ENCODE results near the gene RBM33. TPM values are rescaled to one million over a fixed set of nuclear protein-coding genes. Genes with fewer than 3 reads are reported as not detected.

RBM33 gene
- total and polyA plus RNA-seq, 2 of the 13 experiments (the other 11 are each of a cell fraction or from before 2014, with no cell fraction given) = 12.4 to 28.9 TPM

DNA sequence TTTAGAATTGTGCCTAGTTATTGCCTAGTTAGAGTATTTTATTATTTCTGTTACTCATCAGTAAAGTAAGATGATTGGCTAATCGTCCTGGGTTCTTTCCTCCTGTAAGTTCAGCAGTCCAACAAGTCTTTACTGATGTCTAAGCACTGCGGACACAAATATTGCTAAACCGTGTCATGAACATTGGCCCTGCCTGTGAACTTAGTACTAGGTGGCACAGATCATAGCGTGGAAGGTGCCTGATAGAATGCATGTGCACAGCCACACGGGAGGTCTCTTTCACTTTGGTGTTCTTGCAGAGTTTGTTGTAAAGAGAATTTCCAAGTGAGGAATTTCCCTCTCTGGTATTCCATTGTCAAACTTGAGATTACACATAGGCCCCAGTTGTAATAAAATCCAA lies 38.0 kb downstream of the RBM33 start (continued):
- TF ChIP-seq, protein P1, sequence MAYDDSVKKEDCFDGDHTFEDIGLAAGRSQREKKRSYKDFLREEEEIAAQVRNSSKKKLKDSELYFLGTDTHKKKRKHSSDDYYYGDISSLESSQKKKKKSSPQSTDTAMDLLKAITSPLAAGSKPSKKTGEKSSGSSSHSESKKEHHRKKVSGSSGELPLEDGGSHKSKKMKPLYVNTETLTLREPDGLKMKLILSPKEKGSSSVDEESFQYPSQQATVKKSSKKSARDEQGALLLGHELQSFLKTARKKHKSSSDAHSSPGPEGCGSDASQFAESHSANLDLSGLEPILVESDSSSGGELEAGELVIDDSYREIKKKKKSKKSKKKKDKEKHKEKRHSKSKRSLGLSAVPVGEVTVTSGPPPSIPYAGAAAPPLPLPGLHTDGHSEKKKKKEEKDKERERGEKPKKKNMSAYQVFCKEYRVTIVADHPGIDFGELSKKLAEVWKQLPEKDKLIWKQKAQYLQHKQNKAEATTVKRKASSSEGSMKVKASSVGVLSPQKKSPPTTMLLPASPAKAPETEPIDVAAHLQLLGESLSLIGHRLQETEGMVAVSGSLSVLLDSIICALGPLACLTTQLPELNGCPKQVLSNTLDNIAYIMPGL (CRISPR knock-in tag; IDR thresholded peaks at IDR 0.05; ENCODE audit: borderline replicate concordance in 1 of 2, low read depth in 1 of 2) = no peak; a peak in 1 of 4 replicates
- TF ChIP-seq CEBPB (IDR thresholded peaks at IDR 0.05; ENCODE audit: borderline replicate concordance, low read depth, low read length) = peak; percentile 96
- TF ChIP-seq RELA (CRISPR knock-in tag; IDR thresholded peaks at IDR 0.05) = no peak
- TF ChIP-seq ZMYM4 (CRISPR knock-in tag; IDR thresholded peaks at IDR 0.05) = peak; percentile 88; the same call in 1 of the 2 replicates
- TF ChIP-seq, protein P2, sequence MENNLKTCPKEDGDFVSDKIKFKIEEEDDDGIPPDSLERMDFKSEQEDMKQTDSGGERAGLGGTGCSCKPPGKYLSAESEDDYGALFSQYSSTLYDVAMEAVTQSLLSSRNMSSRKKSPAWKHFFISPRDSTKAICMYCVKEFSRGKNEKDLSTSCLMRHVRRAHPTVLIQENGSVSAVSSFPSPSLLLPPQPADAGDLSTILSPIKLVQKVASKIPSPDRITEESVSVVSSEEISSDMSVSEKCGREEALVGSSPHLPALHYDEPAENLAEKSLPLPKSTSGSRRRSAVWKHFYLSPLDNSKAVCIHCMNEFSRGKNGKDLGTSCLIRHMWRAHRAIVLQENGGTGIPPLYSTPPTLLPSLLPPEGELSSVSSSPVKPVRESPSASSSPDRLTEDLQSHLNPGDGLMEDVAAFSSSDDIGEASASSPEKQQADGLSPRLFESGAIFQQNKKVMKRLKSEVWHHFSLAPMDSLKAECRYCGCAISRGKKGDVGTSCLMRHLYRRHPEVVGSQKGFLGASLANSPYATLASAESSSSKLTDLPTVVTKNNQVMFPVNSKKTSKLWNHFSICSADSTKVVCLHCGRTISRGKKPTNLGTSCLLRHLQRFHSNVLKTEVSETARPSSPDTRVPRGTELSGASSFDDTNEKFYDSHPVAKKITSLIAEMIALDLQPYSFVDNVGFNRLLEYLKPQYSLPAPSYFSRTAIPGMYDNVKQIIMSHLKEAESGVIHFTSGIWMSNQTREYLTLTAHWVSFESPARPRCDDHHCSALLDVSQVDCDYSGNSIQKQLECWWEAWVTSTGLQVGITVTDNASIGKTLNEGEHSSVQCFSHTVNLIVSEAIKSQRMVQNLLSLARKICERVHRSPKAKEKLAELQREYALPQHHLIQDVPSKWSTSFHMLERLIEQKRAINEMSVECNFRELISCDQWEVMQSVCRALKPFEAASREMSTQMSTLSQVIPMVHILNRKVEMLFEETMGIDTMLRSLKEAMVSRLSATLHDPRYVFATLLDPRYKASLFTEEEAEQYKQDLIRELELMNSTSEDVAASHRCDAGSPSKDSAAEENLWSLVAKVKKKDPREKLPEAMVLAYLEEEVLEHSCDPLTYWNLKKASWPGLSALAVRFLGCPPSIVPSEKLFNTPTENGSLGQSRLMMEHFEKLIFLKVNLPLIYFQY (CRISPR knock-in tag; IDR thresholded peaks at IDR 0.05; ENCODE audit: borderline replicate concordance) = no peak
- no peak for TF ChIP-seq CCAR2 (optimal IDR thresholded peaks at IDR 0.05; ENCODE audit: low read depth, low read length)
- no peak for TF ChIP-seq ZNF354B (CRISPR knock-in tag; IDR thresholded peaks at IDR 0.05)
- TF ChIP-seq, protein P3, sequence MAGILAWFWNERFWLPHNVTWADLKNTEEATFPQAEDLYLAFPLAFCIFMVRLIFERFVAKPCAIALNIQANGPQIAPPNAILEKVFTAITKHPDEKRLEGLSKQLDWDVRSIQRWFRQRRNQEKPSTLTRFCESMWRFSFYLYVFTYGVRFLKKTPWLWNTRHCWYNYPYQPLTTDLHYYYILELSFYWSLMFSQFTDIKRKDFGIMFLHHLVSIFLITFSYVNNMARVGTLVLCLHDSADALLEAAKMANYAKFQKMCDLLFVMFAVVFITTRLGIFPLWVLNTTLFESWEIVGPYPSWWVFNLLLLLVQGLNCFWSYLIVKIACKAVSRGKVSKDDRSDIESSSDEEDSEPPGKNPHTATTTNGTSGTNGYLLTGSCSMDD (CRISPR knock-in tag; IDR thresholded peaks at IDR 0.05) = no peak
- TF ChIP-seq, protein P4, sequence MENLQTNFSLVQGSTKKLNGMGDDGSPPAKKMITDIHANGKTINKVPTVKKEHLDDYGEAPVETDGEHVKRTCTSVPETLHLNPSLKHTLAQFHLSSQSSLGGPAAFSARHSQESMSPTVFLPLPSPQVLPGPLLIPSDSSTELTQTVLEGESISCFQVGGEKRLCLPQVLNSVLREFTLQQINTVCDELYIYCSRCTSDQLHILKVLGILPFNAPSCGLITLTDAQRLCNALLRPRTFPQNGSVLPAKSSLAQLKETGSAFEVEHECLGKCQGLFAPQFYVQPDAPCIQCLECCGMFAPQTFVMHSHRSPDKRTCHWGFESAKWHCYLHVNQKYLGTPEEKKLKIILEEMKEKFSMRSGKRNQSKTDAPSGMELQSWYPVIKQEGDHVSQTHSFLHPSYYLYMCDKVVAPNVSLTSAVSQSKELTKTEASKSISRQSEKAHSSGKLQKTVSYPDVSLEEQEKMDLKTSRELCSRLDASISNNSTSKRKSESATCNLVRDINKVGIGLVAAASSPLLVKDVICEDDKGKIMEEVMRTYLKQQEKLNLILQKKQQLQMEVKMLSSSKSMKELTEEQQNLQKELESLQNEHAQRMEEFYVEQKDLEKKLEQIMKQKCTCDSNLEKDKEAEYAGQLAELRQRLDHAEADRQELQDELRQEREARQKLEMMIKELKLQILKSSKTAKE (CRISPR knock-in tag; IDR thresholded peaks at IDR 0.05; ENCODE audit: borderline replicate concordance) = peak; percentile 30; the same call in 1 of the 2 replicates
- TF ChIP-seq, protein P5, sequence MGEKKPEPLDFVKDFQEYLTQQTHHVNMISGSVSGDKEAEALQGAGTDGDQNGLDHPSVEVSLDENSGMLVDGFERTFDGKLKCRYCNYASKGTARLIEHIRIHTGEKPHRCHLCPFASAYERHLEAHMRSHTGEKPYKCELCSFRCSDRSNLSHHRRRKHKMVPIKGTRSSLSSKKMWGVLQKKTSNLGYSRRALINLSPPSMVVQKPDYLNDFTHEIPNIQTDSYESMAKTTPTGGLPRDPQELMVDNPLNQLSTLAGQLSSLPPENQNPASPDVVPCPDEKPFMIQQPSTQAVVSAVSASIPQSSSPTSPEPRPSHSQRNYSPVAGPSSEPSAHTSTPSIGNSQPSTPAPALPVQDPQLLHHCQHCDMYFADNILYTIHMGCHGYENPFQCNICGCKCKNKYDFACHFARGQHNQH (CRISPR knock-in tag; IDR thresholded peaks at IDR 0.05) = peak; percentile 68
- no peak for TF ChIP-seq NFATC3 (CRISPR knock-in tag; IDR thresholded peaks at IDR 0.05)
- peak; percentile 76; the same call in 1 of the 2 replicates for TF ChIP-seq MIXL1 (CRISPR knock-in tag; IDR thresholded peaks at IDR 0.05)
- TF ChIP-seq, protein P6, sequence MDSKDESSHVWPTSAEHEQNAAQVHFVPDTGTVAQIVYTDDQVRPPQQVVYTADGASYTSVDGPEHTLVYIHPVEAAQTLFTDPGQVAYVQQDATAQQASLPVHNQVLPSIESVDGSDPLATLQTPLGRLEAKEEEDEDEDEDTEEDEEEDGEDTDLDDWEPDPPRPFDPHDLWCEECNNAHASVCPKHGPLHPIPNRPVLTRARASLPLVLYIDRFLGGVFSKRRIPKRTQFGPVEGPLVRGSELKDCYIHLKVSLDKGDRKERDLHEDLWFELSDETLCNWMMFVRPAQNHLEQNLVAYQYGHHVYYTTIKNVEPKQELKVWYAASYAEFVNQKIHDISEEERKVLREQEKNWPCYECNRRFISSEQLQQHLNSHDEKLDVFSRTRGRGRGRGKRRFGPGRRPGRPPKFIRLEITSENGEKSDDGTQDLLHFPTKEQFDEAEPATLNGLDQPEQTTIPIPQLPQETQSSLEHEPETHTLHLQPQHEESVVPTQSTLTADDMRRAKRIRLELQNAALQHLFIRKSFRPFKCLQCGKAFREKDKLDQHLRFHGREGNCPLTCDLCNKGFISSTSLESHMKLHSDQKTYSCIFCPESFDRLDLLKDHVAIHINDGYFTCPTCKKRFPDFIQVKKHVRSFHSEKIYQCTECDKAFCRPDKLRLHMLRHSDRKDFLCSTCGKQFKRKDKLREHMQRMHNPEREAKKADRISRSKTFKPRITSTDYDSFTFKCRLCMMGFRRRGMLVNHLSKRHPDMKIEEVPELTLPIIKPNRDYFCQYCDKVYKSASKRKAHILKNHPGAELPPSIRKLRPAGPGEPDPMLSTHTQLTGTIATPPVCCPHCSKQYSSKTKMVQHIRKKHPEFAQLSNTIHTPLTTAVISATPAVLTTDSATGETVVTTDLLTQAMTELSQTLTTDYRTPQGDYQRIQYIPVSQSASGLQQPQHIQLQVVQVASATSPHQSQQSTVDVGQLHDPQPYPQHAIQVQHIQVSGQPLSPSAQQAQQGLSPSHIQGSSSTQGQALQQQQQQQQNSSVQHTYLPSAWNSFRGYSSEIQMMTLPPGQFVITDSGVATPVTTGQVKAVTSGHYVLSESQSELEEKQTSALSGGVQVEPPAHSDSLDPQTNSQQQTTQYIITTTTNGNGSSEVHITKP (CRISPR knock-in tag; IDR thresholded peaks at IDR 0.05; ENCODE audit: low read depth) = no peak
